ENCODE results near the gene FBXL5.

DNA sequence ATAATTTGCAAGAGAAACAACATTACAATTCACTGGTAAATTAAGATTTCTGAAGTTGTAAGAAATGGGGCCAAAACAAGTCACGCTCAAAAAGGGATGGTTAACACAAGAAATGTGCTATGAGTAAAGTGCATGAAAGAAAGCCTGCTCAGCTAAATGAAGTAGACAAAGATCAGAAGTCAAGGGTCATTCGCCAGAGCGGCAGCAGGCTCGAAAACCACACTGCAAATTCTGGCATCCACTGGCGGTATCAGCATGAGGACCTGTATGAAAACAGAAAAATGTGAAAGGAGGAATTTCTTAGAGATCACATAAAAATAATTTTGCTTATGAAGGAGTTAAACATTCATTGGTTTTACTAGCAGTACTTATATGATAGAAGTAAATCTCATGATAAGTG lies 49.6 kb downstream of the FBXL5 start:
- no peak for TF ChIP-seq CTCF (IDR thresholded peaks at IDR 0.05)
- no peak for TF ChIP-seq POLR2A (IDR thresholded peaks at IDR 0.05)
